IPS DF 6.9 (cell line): ENCODE data around the gene HLA-DRA.
A peak's percentile ranks its signal among the peaks of the same experiment; 100 is the strongest.

Experiments
- DNase-seq: peaks from one replicate; pipeline ENCODE4 v3.0.0-alpha.2; 2013; ENCODE audit warnings: low read depth, low spot score
- H3K27ac ChIP-seq: one replicate; pipeline ENCODE4 v1.5.1; 2013; ENCODE audit warnings: low read length, control low read depth
- H3K27me3 ChIP-seq: 2 replicates; pipeline ENCODE4 v1.6.1; 2013; ENCODE audit warnings: mild to moderate bottlenecking, low read length; ENCODE audit not compliant: control insufficient read depth, insufficient read depth
- H3K36me3 ChIP-seq: 2 replicates; pipeline ENCODE4 v1.6.1; 2013; ENCODE audit warnings: low read length; ENCODE audit not compliant: control insufficient read depth, insufficient read depth
- H3K4me1 ChIP-seq: 2 replicates; pipeline ENCODE4 v1.6.1; 2013; ENCODE audit warnings: low read length; ENCODE audit not compliant: control insufficient read depth, insufficient read depth
- H3K4me3 ChIP-seq: 2 replicates; pipeline ENCODE4 v1.5.1; 2013; ENCODE audit warnings: mild to moderate bottlenecking, low read length
- H3K9me3 ChIP-seq: 2 replicates; pipeline ENCODE4 v1.6.1; 2013; ENCODE audit warnings: low read length, inconsistent platforms; ENCODE audit not compliant: control insufficient read depth, insufficient read depth
- WGBS: extraction: QIAGEN DNeasy Blood & Tissue Kit; methylation state at CpG from one replicate; pipeline ENCODE4 v1.1.7; 2013; ENCODE audit warnings: mixed read lengths, missing lambda C conversion rate; ENCODE audit not compliant: insufficient read length, insufficient coverage; 5-methylcytosine and 5-hydroxymethylcytosine counted together

HLA-DRA gene

DNA sequence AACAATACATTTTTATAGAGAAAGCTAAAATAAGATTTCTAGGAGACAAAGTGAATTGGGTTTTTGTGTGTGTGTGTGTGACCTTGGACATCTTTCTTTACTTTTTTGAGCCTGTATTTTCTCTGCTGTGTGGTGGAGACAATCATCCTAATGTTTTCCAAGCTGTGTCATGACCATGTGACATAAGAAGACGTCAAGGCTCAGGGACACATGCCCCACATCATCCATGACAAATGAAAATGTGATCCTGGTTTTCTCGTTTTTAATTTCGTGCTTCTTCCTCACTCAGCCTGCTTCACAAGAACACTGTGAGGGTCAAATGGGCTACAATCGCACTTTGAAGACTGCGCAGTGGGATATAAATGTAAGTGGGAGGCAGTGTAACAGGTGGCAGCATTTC is 28.8 kb upstream of the HLA-DRA start:
- WGBS, result no CpG with 5 or more reads among the region's 5 CpGs
- no peak overlapping the region for H3K27ac ChIP-seq
- DNase-seq, result no peak
- peaks cover 3% of the 10 kb centered on the region for H3K4me1 ChIP-seq
- H3K27me3 ChIP-seq, result no peaks in the 10 kb centered on the region
- no peaks in the 10 kb centered on the region for H3K9me3 ChIP-seq
- no peaks in the 10 kb centered on the region for H3K36me3 ChIP-seq
- H3K4me3 ChIP-seq, result no peak overlapping the region

DNA sequence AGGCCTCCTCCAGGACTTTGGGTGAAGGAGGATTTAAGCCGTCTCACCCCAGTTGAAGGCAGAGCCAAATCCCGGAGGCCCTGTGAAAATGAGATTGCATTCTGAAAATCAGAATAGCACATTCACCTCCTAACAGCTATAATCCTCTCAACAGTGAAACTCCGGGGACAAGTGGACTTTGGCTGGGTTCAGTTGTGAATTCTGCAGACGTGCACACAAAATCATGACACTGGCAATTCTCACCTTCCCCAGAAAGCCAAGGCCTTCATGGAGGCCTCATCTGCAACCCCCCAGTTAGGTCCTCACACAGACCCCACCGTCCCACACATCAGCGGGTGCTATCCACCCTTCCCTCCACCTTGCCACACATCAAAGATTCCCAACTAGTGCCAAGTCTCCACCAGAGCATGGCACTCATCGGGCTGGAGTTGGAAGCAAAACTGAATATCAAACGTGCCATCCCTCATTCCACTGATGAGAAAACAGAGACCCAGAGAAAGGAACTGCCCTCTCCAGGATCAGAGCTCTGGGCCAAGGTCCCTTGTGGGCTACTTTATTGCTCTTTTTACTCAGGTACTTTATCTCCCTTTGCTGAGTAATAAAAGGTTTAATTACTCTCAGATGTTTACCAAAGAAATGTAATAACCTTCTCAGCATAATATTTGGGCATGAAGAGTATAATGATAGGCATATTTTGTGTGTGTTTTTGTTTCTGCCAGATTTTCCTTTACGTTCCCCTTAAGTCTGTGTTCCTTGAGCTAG is 27.9 kb upstream of the HLA-DRA start:
- Histone ChIP-seq H3K27ac (no peak overlapping the region), H3K4me1 (peaks cover 3% of the 10 kb centered on the region), H3K9me3 (no peaks in the 10 kb centered on the region), H3K27me3 (no peaks in the 10 kb centered on the region), H3K4me3 (no peak overlapping the region), H3K36me3 (no peaks in the 10 kb centered on the region)
- WGBS, result no CpG with 5 or more reads among the region's 9 CpGs
- no peak for DNase-seq

DNA sequence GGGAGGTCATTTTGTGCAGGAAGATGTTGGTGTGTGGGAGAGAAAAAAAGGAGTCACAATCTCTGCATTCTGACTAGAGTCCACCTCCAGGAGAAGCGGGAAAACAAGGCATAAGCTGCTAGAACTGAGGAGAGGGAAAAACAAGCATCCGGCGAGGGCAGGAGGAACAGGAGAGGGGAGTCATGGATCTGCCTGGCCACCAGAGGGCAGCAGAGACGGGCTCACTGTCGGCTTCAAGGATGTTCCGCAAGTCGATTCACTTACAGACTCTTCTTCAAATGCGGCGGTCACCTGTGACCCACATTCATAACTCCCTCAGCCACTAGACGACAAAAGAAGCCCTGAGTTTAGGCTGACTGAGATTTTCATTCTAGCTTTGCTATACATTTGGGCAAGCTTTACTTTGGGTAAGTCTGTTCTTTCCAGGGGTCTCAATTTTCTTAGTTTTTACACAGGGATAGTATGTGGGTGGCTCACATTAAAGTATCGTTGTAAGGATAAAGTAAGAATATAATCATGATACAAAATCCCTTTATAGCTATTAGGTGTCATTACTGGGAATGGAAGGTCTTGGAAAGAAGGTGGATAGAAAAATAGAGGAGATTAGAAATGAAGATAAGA is 26.1 kb upstream of the HLA-DRA start:
- no CpG with 5 or more reads among the region's 11 CpGs for WGBS
- Histone ChIP-seq H3K4me1 (no peaks in the 10 kb centered on the region), H3K9me3 (no peaks in the 10 kb centered on the region), H3K27me3 (no peaks in the 10 kb centered on the region), H3K4me3 (no peak overlapping the region), H3K36me3 (no peaks in the 10 kb centered on the region), H3K27ac (no peak overlapping the region)
- peak; percentile 84 for DNase-seq

DNA sequence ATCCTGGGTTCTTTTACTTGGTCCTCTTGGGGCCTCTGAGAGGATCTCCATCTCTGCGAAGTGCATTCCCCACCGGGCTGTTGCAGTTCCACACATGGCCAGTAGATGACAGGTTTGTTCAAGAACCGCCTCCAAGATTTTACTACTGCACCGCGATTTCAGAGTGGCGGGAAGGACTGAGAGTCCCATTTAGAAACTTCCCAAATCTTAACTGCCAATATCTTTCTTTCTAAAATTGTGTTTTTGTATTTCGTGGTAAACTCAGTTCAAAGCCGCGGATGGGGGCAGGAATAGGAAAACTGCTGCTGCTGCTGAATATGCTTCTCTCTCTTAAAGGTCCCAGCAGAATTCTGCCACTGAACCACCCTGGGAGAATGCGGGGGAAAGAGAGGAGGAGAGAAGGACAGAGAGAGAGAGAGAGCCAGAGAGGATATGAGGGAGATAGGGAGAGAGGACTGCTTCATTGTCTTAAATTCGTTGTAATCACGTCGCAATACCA is 24.1 kb upstream of the HLA-DRA start:
- no peaks in the 10 kb centered on the region for H3K9me3 ChIP-seq
- no CpG with 5 or more reads among the region's 13 CpGs for WGBS
- H3K27me3 ChIP-seq, result no peaks in the 10 kb centered on the region
- H3K27ac ChIP-seq, result no peak overlapping the region
- no peaks in the 10 kb centered on the region for H3K4me1 ChIP-seq
- H3K4me3 ChIP-seq, result no peak overlapping the region
- no peak for DNase-seq
- H3K36me3 ChIP-seq, result no peaks in the 10 kb centered on the region

DNA sequence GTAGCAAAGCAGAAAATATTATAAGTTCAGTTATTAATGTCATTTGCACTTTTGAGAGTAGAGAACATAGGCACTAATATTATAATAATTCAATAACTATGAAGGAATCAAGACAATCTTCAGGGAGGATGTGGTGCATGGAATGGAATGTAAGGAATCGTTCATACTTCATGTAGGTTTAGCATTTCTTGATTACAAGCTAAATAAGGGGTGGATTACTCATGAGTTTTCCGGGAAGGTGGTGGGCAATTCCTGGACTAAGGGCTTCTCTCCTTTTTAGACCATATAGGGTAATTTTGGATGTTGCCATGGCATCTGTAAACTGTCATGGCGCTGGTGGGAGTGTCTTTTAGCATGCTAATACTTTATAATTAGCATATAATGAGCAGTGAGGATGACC is 23.7 kb upstream of the HLA-DRA start:
- no CpG with 5 or more reads among the region's 3 CpGs for WGBS
- H3K4me3 ChIP-seq, result no peak overlapping the region
- H3K27me3 ChIP-seq, result no peaks in the 10 kb centered on the region

DNA sequence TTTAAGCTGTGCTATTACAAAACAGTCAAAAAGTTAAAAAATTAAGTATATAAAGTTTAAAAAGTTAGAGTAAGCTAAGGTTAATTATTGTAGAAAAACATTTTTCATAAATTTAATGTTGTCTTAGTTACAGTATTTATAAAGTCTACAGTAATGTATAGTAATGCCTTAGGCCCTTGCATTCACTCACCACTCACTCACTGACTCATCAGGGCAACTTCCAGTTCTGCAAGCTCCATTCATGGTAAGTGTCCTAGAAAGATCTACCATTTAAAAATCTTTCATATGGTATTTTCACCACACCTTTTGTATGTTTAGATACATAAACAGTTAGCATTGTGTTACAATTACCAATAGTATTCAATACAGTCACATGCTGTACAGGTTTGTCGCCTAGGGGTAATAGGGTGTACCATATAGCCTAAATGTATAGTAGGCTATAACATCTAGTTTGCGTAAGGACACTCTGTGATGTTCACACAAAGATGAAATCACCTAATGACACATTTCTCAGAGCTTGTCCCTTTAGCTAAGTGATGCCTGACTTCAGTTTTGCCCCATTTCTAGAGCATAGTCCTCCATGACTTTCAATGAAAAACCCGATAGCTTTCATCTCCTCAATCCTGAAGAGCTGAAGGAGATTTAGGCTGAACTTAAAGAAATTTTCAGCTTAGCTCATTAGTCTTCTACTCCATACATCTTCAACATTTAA is 14.9 kb upstream of the HLA-DRA start:
- WGBS, result no CpG with 5 or more reads among the region's 3 CpGs
- H3K4me1 ChIP-seq, result no peaks in the 10 kb centered on the region

More for the DNA sequence above, 23.7 kb upstream of the HLA-DRA start:
- no peaks in the 10 kb centered on the region for H3K4me1 ChIP-seq
- H3K27ac ChIP-seq, result no peak overlapping the region
- no peaks in the 10 kb centered on the region for H3K36me3 ChIP-seq
- DNase-seq, result no peak
- H3K9me3 ChIP-seq, result no peaks in the 10 kb centered on the region

DNA sequence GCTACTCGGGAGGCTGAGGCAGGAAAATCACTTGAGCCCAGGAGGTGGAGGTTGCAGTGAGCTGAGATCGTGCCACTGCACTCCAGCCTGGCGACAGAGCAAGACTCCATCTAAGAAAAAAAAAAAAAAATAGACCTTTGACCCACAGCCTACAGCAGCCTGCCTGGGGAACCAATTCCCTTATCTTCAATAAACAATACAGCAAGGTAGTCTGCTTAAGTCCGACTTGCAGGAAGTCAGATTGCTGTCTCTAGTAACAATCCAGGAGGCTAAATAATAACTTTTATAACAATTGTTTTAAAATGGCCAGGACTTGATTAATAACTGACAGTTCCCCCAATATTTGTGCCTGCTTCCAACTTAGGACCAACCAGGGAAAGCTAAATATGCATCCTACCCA is 13.3 kb upstream of the HLA-DRA start:
- H3K4me1 ChIP-seq, result no peaks in the 10 kb centered on the region
- no peak overlapping the region for H3K27ac ChIP-seq
- DNase-seq, result no peak
- H3K4me3 ChIP-seq, result no peak overlapping the region
- no peaks in the 10 kb centered on the region for H3K36me3 ChIP-seq
- WGBS, result no CpG with 5 or more reads among the region's 4 CpGs
- no peaks in the 10 kb centered on the region for H3K9me3 ChIP-seq
- H3K27me3 ChIP-seq, result no peaks in the 10 kb centered on the region

More for the DNA sequence above, 14.9 kb upstream of the HLA-DRA start:
- no peak overlapping the region for H3K27ac ChIP-seq
- H3K27me3 ChIP-seq, result no peaks in the 10 kb centered on the region
- DNase-seq, result no peak
- no peaks in the 10 kb centered on the region for H3K9me3 ChIP-seq
- H3K4me3 ChIP-seq, result no peak overlapping the region
- H3K36me3 ChIP-seq, result no peaks in the 10 kb centered on the region

DNA sequence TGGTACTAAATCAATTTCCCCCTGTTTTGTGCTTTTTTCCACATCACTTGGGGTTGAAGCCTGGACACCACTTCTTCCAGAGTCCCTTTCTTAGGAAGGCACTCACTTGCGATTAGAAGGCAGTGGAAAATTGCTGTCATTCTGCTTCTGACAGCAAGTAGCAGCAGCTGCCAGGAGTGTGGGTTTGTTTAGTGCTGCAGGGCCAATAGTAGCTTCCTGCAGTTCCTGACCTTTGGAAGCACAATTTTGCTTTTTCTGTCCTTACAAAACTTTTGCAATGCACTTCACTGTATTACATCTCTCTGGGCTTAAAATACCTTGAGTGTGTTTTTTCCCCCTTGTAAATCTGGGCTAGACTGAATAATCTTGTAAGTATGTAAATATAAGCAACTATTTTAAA is 12.5 kb upstream of the HLA-DRA start:
- H3K4me1 ChIP-seq, result no peaks in the 10 kb centered on the region
- H3K9me3 ChIP-seq, result no peaks in the 10 kb centered on the region
- no peak for DNase-seq
- H3K4me3 ChIP-seq, result no peak overlapping the region
- no peak overlapping the region for H3K27ac ChIP-seq
- no peaks in the 10 kb centered on the region for H3K27me3 ChIP-seq
- H3K36me3 ChIP-seq, result no peaks in the 10 kb centered on the region
- WGBS, result no CpG with 5 or more reads among the region's 1 CpG

DNA sequence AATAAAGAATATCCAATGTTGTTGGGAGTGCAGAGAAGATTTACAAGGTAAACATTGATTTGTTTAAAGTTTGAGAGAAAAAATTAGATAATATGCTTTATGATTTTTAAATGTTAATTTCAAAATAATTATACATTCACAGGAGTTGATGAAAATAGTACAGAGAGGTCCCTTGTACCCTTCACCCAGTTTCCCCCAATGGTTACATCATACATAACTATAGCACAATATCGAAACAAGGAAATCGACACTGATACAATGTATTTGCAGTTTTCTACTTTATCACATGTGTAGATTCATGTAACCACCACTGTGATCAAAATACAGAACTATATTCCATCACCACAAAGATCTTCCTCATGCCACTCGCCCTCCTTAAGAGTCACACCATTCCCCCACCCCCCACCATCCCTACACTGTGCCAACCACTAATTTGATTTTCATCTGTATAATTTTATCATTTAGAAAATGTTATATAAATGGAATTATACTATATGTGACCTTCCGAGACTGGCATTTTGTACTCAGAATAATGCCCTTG is 11.7 kb upstream of the HLA-DRA start:
- no peak for DNase-seq
- Histone ChIP-seq H3K36me3 (no peaks in the 10 kb centered on the region), H3K27me3 (no peaks in the 10 kb centered on the region), H3K4me3 (no peak overlapping the region), H3K27ac (no peak overlapping the region), H3K4me1 (no peaks in the 10 kb centered on the region), H3K9me3 (no peaks in the 10 kb centered on the region)
- no CpG with 5 or more reads among the region's 4 CpGs for WGBS

DNA sequence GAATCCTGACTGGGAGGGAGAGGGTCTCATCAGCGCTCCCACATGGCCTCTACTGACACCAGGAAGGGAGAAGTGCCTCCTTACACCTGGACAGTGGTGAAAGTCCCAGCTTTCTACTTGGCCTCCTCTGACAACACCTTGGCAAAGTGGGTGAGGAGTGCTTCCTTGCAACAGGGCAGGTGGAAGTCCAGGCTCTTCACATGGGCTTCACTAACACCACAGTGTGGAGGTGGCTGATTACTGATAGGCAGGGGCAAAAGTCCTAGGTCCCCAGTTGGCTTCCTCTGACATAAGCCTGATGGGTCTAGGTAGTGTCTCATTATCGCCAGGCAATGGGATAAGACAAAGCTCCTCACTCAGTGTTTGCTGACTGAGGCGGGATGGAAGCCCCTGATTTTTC is 9.5 kb upstream of the HLA-DRA start:
- no peaks in the 10 kb centered on the region for H3K27me3 ChIP-seq
- WGBS, result no CpG with 5 or more reads among the region's 3 CpGs
- no peak for DNase-seq

More for the DNA sequence above, 9.5 kb upstream of the HLA-DRA start:
- H3K4me3 ChIP-seq, result no peak overlapping the region
- H3K27ac ChIP-seq, result no peak overlapping the region
- H3K4me1 ChIP-seq, result no peaks in the 10 kb centered on the region
- H3K9me3 ChIP-seq, result no peaks in the 10 kb centered on the region
- no peaks in the 10 kb centered on the region for H3K36me3 ChIP-seq
